Kidney capillary endothelial cell (primary cell): ENCODE results near the gene PLD5.
"Not testable (repeated sequence)": the region's sequence is repeated elsewhere in the genome, so short reads cannot be mapped to it uniquely, and the experiment has no call there.

Experiments
- DNase-seq: peaks from one replicate; pipeline ENCODE4 v3.0.0-alpha.2; 2018; ENCODE audit warnings: low spot score

PLD5 gene

GRCh38 chr1:242276769-242277168, 247.7 kb downstream of the PLD5 start:
- not testable (repeated sequence) for DNase-seq

GRCh38 chr1:242267004-242267403, 257.5 kb downstream of the PLD5 start:
- not testable (repeated sequence) for DNase-seq

- DNase-seq, result not testable (repeated sequence)
Measured at GRCh38 chr1:242264419-242264818, 260.1 kb downstream of the PLD5 start.

GRCh38 chr1:242245255-242245654, 279.2 kb downstream of the PLD5 start:
- no peak for DNase-seq

- DNase-seq, result no peak
Measured at GRCh38 chr1:242243472-242243871, 281.0 kb downstream of the PLD5 start.

- no peak for DNase-seq
Measured at GRCh38 chr1:242242983-242243382, 281.5 kb downstream of the PLD5 start.

DNA sequence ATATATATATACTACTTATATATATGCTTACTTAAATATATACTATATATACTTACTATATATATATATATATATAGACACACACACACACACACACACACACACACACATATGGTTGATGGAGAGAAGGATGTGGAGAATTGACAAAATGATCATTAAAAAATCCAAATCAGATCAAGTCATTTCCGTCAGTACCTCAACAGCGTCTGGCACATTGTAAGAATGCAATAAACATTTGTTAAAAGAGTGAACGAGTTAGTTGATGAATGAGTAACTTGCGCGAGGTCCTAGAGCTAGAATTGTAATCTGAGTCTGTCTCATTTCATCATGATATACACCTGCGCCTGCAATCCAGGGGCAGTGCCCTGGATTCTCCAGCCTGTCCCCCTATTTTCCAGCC, 282.6 kb downstream of the PLD5 start:
- no peak for DNase-seq

DNA sequence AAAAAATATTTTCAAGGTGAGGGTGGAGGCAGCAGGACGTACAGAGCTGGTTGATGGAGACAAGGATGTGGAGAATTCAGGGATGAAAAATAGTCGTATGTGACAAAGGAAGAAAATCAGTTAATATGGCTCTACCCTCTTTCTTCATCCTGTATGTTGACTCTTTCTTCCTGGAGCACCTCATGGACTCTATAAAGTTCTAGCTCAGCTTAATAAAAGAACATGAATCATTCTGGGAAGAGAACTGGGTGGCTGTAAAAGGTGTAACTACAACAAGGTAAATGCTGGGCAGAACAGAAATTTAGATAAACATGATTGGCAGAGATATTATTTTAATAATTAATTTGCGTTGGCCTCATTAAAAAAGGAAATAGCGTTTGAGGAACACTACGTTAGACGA, 283.8 kb downstream of the PLD5 start:
- no peak for DNase-seq

GRCh38 chr1:242240077-242240476, 284.4 kb downstream of the PLD5 start:
- no peak for DNase-seq

- no peak for DNase-seq
Measured at GRCh38 chr1:242239398-242239797, 285.1 kb downstream of the PLD5 start.

DNA sequence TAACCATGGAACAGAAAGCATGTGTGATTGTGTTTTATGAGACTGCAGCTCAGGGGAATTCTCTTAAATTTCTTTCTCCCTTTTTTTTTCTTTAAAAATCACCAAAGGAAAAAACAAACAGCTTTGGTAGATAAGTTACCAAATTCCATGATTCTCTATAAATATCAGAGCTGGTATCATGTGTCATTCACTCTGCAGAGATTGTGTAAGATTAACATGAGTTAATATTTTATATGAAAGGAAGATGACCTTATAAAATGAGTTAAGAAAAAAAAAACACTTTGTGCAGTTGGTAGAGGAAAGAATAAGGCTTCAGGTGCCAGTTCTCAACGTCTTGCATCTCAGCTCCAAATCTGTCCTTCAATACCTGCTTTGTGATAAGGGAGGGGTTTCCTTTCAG, 287.4 kb downstream of the PLD5 start:
- no peak for DNase-seq

- no peak for DNase-seq
Measured at GRCh38 chr1:242228991-242229390, 295.5 kb downstream of the PLD5 start.

GRCh38 chr1:242225767-242226573, 298.5 kb downstream of the PLD5 start:
- no peak for DNase-seq

DNA sequence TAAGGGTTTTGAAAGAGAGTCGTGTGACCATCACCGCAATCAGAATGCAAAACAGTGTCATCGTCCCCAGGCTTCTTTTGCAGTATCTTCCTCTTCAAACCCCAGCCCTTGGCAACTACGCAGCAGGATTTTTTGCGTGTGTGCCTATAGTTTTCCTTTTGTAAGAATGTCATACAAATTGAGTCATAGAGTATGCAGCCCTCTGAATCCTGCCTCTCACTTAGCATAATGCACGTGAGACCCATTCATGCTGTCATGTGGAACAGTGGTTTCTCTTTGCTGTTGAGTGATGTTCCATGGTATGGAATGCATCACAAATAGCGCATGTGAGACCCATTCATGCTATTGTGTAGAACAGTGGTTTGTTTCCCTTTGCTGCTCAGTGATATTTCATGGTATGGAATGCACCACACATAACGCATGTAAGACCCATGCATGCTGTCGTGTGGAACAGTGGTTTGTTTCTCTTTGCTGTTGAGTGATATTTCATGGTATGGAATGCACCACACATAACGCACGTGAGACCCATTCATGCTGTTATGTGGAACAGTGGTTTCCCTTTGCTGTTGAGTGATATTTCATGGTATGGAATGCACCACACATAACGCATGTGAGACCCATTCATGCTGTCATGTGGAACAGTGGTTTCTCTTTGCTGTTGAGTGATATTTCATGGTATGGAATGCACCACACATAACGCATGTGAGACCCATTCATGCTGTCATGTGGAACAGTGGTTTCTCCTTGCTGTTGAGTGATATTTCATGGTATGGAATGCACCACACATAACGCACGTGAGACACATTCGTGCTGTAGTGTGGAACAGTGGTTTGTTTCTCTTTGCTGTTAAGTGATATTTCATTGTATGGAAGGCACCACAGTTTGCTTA, 299.4 kb downstream of the PLD5 start:
- DNase-seq, result not testable (repeated sequence)

- no peak for DNase-seq
Measured at GRCh38 chr1:242224461-242224860, 300.0 kb downstream of the PLD5 start.

GRCh38 chr1:242219905-242220304, 304.6 kb downstream of the PLD5 start:
- no peak for DNase-seq

- DNase-seq, result no peak
Measured at GRCh38 chr1:242219298-242219901, 305.1 kb downstream of the PLD5 start.

DNA sequence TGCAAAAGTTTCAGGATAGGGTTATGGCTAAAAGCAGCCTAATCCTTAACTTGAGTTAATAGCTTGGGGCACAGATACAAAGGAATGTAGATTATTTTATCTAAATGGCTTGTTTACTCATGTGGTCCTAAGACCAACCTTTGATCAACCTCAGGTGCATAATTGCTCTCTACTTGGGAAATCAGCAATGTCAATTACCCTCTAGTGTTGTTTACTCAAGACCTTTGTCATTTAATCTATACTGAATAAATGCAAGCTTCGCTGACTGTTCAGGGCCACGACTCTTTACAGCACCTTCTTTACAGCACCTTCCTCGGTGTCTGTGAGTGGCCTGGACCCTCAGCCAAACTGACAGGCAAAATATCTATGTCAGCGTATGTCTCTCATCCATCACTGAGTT, 308.1 kb downstream of the PLD5 start:
- no peak for DNase-seq

DNA sequence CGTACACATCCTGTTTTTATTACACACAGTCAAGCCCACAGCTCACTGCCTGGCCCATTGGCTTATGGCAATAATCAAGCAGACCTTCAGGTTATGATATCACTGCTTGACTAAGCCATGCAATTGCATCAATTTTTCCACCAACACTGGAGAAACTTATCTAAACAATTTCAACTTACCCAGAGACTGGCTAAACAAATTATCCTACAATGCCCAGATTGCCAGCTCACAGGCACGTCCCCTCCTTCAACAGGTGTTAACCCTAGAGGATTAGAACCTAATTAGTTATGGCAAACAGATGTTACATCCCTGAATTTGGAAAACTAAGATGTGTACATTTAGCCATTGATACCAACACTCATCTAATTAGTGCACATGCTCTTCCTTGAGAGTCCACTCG, 310.0 kb downstream of the PLD5 start:
- DNase-seq, result not testable (repeated sequence)

GRCh38 chr1:242212961-242213360, 311.5 kb downstream of the PLD5 start:
- not testable (repeated sequence) for DNase-seq

DNA sequence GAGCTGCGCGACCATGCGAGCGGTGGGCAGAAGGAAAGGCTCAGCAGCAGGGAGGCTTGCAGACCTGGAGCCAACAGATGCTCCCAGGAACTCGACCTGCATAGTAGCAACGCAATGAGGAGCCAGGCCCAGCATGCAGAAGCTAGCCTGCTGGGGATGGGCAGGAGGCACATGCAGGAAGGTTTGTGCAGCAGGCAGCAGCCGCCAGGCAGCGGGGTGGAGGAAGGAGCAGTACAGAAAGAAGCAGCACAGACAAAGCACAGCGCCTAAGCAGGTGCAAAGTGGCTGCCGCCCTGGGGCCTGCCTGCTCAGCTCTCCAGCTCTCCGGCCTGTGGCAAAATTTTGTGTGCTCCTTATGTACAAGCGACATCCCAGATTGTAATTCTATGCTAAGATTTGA, 312.1 kb downstream of the PLD5 start:
- DNase-seq, result no peak

DNA sequence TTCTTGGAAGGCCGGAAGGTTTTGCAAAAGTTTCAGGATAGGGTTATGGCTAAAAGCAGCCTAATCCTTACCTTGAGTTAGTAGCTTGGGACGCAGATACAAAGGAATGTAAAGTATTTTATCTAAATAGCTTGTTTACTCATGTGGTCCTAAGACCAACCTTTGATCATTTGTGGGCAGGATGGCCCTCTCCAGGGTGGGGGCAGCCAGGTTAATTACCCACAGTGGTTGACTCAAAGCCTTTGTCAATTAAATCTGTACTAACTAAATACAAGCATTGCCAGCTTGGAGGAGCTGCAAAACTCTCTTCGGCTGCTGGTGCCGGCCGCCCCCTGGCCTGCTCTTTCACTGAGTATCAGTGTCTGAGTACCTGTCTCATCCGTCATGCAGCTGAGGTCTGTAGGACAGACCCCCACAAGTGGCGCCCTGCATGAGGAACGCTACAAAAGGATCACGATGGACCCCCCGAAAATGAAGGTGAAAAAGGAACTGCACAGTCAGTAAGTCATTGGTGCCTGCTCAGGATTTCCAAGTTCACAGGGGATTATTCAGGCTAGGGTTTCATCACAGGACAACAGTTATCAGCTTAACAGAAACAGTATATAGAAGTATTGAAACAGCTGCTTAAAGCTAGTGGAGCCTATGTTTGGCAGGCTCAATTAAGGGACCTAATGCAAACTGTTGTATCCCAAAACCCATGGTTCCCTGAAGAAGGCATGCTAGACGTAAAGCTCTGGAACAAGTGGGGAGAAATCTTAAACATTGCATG, 313.1 kb downstream of the PLD5 start:
- no peak for DNase-seq
